Measurements from ENCODE around the gene PKIG. TPM values are rescaled to one million over a fixed set of nuclear protein-coding genes. Genes with fewer than 3 reads are reported as not detected.

PKIG gene
- total RNA-seq, 4 donors from 2014 or later = 78.2 to 108 (median 91.5) TPM

DNA sequence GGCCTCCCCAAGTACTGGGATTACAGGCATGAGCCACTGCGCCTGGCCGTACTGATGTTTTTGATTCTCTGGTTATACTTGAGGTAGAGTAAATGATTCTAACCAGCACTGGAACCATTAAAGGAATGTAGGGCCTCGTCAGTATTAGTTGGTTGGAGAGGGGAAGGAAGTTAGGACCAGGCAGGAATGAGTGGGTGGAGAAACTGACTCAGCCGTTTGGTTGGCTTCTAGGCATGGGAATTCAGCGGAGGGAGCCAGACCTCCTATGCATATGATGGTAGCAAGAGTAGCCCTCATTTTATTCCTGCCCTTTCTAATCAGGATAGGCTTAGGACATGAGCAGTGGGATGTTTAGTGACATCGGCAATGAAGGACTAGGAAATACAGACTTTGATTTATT, 41.5 kb upstream of the PKIG start:
- no peak overlapping the region for H3K4me3 ChIP-seq
- 62 to 65% methylated on average over 6 of the region's 6 CpGs for WGBS, 2 donors
- no peaks in the 10 kb centered on the region for H3K27me3 ChIP-seq
- H3K4me1 ChIP-seq = peaks cover 0 to 16% (median 0%) of the 10 kb centered on the region in 4 donors
- TF ChIP-seq EP300 (IDR thresholded peaks at IDR 0.05) = no peak
- TF ChIP-seq POLR2A (IDR thresholded peaks at IDR 0.05) = no peak
- TF ChIP-seq CTCF (IDR thresholded peaks at IDR 0.05) = no peak
- no peak for DNase-seq (ENCODE audit: low spot score in 2 of 2)
- no peaks in the 10 kb centered on the region for H3K9me3 ChIP-seq
- no peaks in the 10 kb centered on the region for H3K36me3 ChIP-seq
- H3K27ac ChIP-seq = no peak overlapping the region

DNA sequence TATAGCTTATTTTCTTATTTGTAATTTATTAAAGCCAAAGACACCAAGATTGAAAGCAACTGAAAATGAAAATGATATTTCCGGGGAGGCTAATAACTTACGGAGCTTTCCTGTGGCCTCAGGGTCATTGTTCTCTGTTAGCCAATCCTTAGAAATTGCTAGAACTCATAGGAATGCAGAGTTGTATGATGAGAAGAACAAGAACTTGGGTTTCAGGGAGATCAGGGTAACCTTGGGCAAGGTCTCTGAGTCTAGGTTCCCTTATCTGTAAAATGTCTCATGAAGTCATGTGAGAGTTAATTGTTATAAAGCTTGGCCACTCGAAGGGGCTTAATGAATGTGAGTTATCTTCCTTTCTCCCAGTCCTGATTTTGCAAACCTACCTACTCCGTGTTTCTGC, 40.4 kb upstream of the PKIG start:
- peaks cover 0 to 16% (median 0%) of the 10 kb centered on the region in 4 donors for H3K4me1 ChIP-seq
- H3K27ac ChIP-seq = no peak overlapping the region
- DNase-seq (ENCODE audit: low spot score in 2 of 2) = no peak

GRCh38 chr20:44542890-44543289, 39.5 kb upstream of the PKIG start:
- WGBS, 2 donors = 52 to 69% methylated on average over 1 of the region's 1 CpG
- Histone ChIP-seq H3K36me3 (no peaks in the 10 kb centered on the region), H3K9me3 (no peaks in the 10 kb centered on the region), H3K27me3 (no peaks in the 10 kb centered on the region), H3K27ac (no peak overlapping the region), H3K4me3 (no peak overlapping the region), H3K4me1 (peaks cover 0 to 16% (median 0%) of the 10 kb centered on the region in 4 donors)
- TF ChIP-seq POLR2A (IDR thresholded peaks at IDR 0.05) (no peak), EP300 (IDR thresholded peaks at IDR 0.05) (no peak), CTCF (IDR thresholded peaks at IDR 0.05) (no peak)
- no peak for DNase-seq (ENCODE audit: low spot score in 2 of 2)

More for the DNA sequence above, 40.4 kb upstream of the PKIG start:
- no peaks in the 10 kb centered on the region for H3K27me3 ChIP-seq
- no peaks in the 10 kb centered on the region for H3K36me3 ChIP-seq
- H3K4me3 ChIP-seq = no peak overlapping the region
- WGBS, 2 donors = 65 to 74% methylated on average over 4 of the region's 4 CpGs
- no peaks in the 10 kb centered on the region for H3K9me3 ChIP-seq
- no peak for TF ChIP-seq EP300 (IDR thresholded peaks at IDR 0.05)
- TF ChIP-seq CTCF (IDR thresholded peaks at IDR 0.05) = no peak
- TF ChIP-seq POLR2A (IDR thresholded peaks at IDR 0.05) = no peak

- Histone ChIP-seq H3K27me3 (no peaks in the 10 kb centered on the region), H3K4me1 (peaks cover 0 to 20% (median under 1%) of the 10 kb centered on the region in 4 donors), H3K4me3 (no peak overlapping the region), H3K36me3 (no peaks in the 10 kb centered on the region), H3K27ac (no peak overlapping the region), H3K9me3 (no peaks in the 10 kb centered on the region)
- DNase-seq (ENCODE audit: low spot score in 2 of 2) = no peak
- WGBS, 2 donors = 71 to 74% methylated on average over 3 of the region's 3 CpGs
- no peak for TF ChIP-seq EP300 (IDR thresholded peaks at IDR 0.05)
- no peak for TF ChIP-seq CTCF (IDR thresholded peaks at IDR 0.05)
- no peak for TF ChIP-seq POLR2A (IDR thresholded peaks at IDR 0.05)
Observed at GRCh38 chr20:44543358-44543757, 39.0 kb upstream of the PKIG start.

DNA sequence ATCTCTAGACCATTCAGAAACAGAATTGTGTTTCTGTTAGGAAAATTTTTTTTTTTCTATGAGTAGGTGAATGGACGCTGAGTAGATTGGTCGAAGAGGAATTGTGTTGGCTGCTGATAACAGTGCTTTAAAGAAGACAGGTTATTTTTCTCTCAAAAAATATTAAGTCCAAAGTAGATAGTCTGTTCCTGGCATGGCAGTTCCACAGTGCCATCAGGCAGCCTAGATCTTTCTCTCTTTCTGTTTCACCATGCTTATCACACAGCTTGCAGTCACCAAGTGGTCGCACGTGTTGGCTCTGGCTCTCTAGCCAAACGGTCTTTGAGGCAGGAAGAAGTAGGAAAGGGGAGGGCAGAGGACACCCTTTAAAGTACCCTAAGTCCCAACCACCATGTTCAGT, 38.1 kb upstream of the PKIG start:
- no peak for TF ChIP-seq CTCF (IDR thresholded peaks at IDR 0.05)
- no peak for TF ChIP-seq POLR2A (IDR thresholded peaks at IDR 0.05)
- TF ChIP-seq EP300 (IDR thresholded peaks at IDR 0.05) = no peak
- H3K27ac ChIP-seq = no peak overlapping the region
- WGBS, 2 donors = 66 to 70% methylated on average over 5 of the region's 5 CpGs

More for the DNA sequence above, 38.1 kb upstream of the PKIG start:
- no peaks in the 10 kb centered on the region for H3K9me3 ChIP-seq
- no peak for DNase-seq (ENCODE audit: low spot score in 2 of 2)
- no peaks in the 10 kb centered on the region for H3K36me3 ChIP-seq
- H3K4me1 ChIP-seq = peaks cover 0 to 28% (median 2%) of the 10 kb centered on the region in 4 donors
- H3K4me3 ChIP-seq = no peak overlapping the region
- no peaks in the 10 kb centered on the region for H3K27me3 ChIP-seq
